G401 (cell line): ENCODE results near the gene NDRG2. TPM values are rescaled to one million over a fixed set of nuclear protein-coding genes. Genes with fewer than 3 reads are reported as not detected.

Source experiments
- DNase-seq: peaks from one replicate; pipeline ENCODE4 v3.0.0-alpha.2; 2015; ENCODE audit warnings: low spot score
- in situ Hi-C: cut with HindIII; loops from 2 replicates; pipeline ENCODE4 v1.10.0; 2016; ENCODE audit warnings: low sequenced_read_pairs, mixed read lengths
- total RNA-seq: library from RNA; depleted of rRNA; stranded (reverse); fragments of >200 nt; shearing (Covaris generic); gene quantifications from 2 replicates; pipeline ENCODE4 v1.2.3, GENCODE V29; 2014; rRNA removed

The NDRG2 gene
- total RNA-seq: 28.6 and 40.4 TPM in 2 replicates

DNA sequence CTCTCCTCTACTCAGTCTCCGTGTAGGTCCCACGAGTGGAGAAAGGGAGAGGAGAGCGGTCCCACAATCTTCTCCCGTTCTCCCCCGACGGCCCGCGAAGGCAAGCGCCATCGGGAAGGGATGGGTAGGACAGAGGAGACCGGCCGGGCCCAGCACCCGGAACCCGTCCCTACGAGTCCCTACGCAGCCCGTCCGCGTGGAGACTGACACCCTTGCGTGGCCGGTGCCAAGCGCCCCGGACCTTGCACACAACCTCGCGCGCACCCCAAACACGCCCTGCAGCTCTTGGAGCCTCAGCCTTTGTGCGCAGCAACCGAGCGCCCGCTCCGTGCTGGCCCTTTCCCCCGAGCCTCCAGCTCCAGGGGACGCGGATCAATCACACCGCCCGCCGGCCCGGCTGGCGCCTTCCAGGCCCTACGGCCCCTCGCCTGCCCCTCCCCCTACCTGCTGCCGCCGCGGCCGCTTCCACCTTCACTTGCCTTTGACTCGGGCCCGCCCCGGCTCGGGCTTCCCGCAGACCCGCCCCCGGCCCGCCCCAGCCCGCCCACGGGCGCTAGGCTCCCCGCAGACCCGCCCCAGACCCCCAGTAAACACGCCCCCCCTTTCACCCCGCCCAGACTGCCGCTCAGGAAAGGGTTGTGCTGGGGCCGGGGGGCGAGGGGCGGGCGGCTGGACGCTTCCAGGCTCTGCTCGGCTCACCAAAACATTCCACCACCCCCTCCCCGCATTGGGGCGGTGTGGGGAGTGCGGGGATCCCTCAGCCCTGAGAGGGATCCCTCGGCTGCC lies at the start of gene NDRG2:
Gene NDRG2, minus strand, starts transcription at position 477 of the 786 bp plus-strand sequence. CDS start 1,746 bp downstream, outside the sequence.
- in situ Hi-C loops: no loop called here
- DNase-seq: no peak

DNA sequence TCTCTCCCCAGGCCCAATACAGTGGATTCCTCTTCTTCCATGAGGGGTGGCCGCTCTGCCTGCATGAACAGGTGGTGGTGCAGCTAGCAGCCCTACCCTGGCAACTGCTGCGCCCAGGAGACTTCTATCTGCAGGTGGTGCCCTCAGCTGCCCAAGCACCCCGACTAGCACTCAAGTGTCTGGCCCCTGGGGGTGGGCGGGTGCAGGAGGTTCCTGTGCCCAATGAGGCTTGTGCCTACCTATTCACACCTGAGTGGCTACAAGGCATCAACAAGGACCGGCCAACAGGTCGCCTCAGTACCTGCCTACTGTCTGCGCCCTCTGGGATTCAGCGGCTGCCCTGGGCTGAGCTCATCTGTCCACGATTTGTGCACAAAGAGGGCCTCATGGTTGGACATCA lies 49.1 kb upstream of the NDRG2 start:
- in situ Hi-C loops: no loop called here
- DNase-seq: no peak

DNA sequence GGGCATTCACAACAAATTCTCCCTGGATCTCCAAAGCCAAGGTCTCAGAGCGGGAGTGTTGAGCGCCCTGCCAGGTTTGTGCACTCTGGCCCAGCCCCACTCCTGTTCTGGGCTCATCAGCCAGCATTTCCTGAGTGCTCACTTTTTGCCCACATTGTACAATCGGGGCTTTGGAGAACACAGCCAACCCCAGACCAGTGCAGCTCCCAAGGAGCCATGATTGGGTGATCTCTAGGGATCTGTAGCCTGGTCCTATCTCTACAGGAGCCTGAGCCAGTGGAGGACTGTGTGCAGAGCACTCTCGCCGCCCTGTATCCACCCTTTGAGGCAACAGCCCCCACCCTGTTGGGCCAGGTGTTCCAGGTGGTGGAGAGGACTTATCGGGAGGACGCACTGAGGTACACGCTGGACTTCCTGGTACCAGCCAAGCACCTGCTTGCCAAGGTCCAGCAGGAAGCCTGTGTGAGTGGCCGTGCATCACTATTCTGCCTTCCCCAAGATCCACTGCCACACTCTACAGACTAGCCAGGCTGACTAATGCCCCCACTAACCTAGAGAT lies 48.0 kb upstream of the NDRG2 start:
- peak; percentile 28 for DNase-seq
- in situ Hi-C loops: no loop called here

DNA sequence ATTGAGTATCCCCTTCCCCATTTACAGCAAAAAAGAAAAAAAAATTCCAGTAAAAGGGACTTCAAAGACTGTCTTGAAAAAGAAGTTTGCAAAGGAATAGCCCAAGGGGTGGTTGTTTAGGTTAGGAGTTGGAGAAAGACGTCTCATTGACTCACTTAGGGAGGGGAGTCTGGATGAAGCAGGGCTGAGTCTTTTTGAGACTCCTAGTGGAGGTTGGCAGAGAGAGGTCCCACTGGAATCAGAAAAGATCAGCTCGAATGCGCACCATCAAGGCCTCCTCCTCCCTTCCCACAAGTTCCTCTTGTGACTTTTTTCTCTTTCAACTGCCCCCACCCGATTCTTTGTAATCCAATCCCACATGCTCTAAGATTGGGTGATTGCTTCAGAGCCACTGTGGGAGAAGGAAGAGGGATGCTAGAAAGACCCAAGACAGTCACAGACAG lies 47.2 kb upstream of the NDRG2 start:
- in situ Hi-C loops: no loop called here
- DNase-seq: peak; percentile 20

DNA sequence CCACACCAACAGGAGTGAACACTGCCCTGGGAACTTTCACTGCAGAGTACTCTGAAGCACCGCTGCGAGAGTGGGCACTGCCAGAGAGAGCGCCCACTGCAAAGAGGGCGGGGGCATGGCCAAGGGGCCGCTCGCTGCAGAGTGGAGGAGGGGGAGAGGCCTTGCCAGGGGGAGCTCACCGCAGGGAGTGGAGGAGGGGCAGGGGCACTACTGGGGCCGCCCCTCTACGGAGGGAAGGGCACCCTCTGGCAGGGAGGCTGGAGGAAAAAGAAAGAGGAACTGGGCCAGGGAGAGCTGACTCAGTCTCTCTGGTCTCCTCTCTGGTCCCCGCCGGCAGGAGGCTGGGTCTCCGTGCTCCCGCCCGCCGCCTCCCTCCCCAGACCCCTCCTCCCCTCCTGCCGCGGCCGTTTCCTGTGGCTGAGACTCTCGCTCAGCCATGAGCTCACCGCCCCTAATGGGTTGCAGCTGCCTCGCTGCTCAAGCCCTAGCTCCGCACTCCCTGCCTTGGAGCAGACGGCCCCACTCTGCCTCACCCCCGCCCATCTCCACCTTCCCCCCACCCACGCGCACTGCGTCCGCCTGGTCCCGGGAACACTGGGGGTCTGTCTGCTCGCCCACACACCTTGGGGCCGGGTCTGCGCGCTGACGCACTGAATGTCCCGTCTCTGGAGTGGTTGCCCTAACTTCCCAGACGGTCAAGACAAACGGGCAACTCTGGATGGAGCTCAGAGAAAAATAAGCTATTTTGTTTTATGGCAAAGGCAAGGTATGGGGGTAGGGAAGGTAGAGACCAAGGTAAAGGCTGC lies 46.6 kb upstream of the NDRG2 start:
- in situ Hi-C loops: no loop called here
- peak; percentile 59 for DNase-seq

DNA sequence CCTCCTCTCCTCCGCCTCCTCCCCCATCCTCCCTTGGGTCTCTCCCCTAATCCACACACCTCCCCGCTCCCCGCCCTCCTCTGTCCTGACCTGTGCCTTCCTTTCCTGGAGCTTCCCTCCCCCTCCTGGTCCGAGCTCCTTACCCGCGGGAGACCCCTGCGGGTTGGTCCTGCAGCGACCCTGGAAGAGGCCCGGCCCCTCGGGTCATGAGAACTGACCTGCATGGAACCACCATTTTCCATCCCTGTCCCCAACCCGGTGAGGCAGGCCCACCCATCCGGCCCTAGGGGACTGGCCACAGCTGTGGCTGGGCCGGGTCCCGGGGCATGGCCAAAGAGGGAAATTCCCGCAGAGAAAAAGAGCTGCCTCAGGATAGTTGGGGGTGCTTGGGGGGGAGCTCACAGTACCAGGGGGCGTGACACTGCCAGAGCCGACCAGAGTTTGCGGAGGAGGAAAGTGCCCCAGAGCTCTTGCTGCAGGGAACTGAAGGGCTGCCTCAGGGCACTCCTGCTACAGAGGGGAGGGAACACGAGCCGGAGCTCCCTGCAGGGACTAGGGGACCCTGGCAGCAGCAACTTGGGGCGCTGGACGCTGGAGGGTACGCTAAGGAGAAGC lies 45.9 kb upstream of the NDRG2 start:
- DNase-seq: peak; percentile 51
- in situ Hi-C loops: no loop called here

DNA sequence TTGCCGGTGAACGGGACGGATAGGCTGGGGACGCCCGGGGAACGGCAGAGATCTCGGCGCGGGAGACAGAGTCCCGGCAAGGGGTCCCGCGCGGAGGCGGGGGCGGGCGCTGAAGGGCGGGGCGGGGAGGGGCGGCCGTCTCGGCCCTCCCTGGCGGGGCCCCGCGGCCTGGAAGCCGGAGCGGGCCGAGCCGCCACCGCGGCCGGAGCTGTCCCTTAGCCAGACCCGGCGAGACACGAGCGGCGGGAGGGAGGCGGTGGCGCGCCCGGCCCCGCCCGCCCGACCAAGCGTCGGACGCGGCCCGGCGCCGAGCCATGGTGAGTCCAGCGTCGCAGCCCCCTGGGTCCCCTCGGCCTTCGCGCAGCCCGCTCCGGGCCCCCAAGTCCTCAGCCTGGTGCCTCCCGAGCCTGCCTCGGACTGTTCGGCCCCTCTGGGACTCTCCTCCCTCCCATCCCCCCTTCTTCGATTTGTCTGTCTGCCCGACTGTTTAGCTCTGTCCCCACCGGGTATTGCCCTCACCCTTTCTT lies 45.3 kb upstream of the NDRG2 start, which contains the start of gene ARHGEF40:
Gene ARHGEF40, plus strand, starts transcription at position 222 of the 527 bp plus-strand sequence. Its CDS starts 93 bp downstream, at position 315.
- in situ Hi-C loops: no loop called here
- DNase-seq: peak; percentile 79

DNA sequence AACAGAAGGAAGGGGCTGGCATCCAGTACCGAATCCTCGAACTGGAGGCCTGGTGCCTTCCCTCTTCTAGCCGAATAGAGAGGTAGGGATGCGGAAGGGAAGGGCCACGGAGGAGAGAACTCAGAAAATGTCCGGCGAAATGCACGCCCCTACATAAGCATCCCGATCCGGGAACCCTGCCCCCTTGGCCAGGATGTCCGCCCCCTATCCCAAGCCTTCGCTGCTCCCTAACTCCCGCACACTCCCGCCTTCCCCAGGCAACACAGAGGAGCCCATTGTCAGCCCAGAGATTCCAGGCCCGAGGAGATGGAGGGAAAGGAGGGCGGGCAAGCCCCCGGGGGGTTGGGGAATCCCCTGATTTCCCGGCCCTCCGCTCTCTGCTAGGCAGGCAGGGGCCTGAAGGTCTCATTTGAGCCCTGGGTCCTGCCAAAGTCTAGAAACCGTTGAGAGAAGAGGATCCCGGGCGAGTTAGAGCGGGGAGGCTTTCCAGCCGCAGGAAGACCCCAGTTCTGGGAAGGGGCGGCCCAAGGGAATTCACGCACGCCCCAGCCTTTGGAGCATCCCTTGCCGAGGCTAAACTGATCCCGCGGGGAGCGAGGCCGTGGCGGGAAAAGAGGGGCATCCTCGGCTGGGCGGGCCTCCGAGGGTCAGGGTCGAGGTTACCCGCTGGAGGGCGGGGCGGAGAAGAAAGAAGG lies 44.7 kb upstream of the NDRG2 start:
- in situ Hi-C loops: no loop called here
- peak; percentile 62 for DNase-seq

DNA sequence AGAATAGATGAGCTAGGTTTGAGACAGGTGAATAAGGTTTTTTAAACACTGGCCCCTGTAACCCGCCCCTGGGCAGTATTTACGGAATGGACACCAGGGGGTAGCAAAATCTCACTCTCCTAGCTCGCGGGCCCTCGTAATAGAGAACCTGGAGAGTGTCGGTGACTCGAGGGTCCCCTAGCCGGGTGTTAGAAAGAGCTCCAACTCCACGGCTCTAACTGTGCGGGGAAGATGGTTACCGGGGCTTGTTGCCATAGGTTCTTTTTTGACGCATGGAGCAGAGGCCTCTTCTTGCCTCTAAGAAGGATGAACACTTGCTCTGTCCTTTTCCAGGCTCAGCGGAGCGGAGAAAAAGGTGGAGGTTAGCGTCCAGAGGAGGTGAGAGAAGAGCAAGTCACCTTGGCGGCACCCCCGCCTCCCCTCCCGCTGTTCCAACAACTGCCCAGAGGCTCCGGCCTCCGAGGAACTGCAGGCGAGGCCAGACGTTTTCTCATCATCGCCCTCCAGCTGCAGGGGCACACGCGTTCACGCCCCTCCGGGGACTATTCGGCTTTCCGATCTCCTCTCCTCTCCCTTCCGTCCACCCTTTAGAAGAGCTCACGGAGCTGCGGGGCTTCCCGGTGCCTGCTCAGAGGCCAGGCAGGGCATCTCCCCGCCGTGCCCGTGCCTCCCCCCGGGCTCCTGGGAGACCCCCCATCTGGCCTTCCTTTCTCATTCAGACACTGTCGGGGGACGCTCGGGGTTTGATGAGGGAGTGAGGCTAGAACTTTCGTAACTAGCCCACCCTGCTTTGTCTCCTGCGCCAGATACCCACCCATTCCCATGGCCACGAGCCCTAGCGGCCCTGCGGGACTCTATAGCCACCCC lies 43.9 kb upstream of the NDRG2 start:
- DNase-seq: peak; percentile 83
- in situ Hi-C loops: no loop called here

DNA sequence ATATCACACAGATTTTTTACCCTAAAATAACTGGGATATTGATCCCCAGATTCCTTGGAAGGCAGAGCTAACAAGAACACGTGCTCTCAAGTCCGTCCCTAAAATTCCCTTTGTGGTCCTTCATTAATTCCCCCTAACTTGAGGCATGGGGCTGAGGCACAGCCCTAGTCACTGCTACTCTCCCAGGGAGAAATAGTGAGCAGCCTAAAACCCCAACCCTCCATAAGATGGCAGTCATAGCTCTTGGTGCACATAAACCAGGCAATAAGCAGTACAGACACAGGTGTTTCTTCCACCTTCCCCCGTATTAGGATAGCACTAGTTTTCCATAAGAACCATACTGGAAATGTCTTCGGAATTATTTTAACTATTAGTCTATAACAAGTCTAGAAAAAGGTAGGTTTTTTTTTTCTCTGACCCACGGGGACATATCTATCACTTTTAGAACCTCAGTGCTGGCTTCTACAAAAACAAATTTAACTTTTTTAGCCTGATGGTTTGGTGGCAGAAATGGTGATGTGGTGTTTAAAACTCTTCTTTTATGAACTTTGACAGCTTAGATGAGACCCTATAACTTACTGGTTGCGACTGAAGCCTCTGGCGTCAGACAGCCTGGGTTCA lies 42.1 kb upstream of the NDRG2 start:
- in situ Hi-C loops: no loop called here
- peak; percentile 27 for DNase-seq

DNA sequence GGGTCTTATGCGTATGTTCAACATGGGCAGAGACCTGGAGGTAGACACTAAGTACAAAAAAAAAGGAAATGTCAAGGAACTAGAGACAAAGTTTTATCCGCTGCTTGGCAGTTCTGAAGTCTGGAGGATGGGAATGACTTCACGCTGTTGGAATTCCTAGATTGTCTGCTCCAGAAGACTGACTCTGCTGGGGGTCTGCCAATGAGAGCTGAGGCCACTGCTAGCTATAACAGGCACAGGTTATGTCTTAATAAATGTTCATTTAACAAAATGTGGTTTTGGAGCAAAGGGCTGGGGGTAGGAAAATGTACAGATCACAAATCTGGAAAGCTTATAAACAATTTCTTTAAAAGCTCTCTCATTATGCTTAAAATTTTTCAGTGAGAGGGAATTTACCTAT lies 38.6 kb upstream of the NDRG2 start:
- in situ Hi-C loops: no loop called here
- DNase-seq: no peak

DNA sequence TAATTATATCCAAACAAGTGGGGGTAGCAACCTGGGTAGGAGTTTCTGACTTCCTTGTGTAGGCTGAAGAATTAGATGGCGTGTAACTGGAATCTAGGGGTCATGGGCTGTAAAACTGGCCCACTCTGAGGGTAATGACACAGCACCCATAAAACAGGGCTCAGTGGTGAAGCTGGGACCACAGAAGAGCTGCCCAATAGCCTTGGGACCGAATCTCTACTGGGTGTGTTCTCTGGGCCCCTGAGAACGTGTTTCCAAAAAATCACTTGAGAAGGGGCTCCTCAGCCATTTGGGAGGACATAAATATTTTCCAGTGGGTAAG lies 36.4 kb upstream of the NDRG2 start:
- DNase-seq: no peak
- in situ Hi-C loops: no loop called here

DNA sequence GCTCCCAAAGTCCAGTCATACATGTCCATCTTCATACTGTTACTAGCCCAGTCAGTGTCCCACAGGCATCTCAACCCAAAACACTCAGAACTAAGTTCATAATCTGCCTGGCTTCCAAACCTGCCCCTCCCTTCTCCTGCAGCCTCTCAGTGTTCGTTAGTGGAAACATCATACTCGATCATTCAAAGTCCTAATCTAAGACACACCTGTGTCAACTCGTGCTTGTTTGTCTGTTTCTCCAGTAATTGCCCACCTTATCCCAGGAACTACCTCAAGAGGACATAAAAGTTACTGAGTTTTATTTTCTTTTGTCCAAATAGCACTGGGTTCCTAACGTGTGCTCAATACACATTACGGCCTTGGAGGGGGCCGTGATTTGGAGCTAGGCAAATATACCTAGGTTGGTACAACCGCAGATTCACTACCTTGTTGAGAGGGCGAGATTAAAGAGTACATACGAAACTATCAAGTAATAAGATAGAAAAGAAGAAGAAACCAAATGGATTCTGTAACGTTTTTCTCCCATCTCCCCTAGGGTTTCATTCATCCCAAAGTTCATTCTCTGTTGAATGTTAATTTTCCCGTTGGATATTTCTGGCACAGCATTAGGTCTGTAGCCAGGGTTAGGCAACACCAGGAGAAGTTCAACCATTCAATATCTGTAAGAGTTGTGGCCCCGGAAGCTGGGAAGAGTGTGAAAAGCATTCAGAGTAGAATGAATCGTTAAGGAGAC lies 35.9 kb upstream of the NDRG2 start:
- no peak for DNase-seq
- in situ Hi-C loops: no loop called here

DNA sequence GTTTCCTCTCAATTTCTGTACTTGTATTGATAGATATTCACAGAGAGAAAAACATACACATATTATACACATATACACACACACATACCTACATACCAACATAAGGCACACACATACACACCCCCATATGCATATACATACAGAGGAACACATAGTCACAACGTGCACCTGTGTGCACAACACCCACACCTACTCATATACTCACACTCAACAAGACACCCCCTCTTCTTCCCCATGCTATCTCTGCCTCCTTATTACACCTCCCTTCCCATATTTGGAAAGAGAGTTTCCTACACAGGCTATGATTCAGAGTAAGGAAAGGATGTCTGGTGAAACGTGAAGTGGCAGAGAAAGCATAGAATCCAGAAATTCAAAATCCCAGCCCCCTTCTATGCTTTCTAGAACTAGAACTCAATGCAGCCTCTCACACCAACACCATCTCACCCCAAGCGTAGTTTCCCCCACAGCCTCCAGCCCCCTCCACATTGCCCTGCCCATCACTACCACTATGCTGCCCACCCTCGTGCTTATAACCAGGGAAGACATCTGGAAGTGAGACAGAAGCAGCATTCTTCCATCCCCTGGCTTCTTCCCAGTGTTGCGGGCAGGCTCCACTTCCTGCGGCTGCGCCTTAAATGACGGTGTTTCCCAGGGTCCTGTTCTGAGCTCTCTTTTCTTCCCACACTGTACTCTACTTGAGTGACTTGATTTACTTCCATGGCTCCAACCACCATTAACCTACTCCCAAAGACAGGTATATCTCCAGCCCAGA lies 35.2 kb upstream of the NDRG2 start:
- in situ Hi-C loops: no loop called here

DNA sequence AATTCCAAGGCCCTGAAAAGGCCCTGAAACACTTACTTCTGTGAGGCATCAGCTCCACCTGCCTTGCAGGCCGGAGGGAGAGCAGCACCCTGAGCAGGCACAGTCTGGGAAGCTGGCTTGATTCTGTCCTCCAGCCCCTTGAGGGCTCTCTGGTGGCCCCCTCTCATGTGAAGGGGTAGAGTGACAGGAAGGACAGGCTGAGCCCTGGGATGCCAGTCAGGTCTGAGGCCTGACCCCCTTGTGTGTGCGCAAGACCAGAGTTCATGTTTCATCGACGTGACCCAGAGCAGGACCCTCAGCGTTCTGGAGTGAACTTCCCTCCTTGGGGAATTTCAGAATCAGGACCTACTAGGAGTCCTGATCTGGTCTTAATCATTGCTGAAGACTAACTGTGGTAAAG lies 34.0 kb upstream of the NDRG2 start:
- DNase-seq: no peak
- in situ Hi-C loops: no loop called here

More for the DNA sequence above, 35.2 kb upstream of the NDRG2 start:
- no peak for DNase-seq
